Measurements from ENCODE around the gene TMIGD2.
"Not testable (repeated sequence)": the region's sequence is repeated elsewhere in the genome, so short reads cannot be mapped to it uniquely, and the experiment has no call there.

The TMIGD2 gene, protein sequence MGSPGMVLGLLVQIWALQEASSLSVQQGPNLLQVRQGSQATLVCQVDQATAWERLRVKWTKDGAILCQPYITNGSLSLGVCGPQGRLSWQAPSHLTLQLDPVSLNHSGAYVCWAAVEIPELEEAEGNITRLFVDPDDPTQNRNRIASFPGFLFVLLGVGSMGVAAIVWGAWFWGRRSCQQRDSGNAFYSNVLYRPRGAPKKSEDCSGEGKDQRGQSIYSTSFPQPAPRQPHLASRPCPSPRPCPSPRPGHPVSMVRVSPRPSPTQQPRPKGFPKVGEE

DNA sequence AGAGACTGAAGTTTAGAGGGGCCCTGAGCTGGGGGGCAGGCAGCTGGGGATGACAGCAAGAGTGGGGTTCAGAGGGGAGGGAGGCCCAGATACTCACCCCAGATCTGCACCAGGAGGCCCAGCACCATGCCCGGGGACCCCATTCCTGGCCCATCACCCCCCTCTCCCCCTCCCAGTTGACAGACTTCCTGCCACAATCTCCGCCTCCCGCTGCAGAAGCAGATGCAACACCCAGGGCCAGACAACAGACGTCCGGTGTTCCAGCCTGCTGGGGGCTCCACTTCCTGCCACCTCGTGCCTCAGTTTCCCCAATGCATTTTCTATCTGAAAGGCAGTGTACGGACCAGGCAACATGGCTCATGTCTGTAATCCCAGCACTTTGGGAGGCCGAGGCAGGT is at the start of gene TMIGD2:
TSS of gene TMIGD2 (minus strand) at position 147 of the 398 bp plus-strand sequence. CDS start at position 143, 4 bp downstream.
- DNase-seq, result no peak

GRCh38 chr19:4350726-4351125 is 48.5 kb upstream of the TMIGD2 start:
- no peak for DNase-seq

GRCh38 chr19:4350111-4350510 is 47.9 kb upstream of the TMIGD2 start:
- DNase-seq, result no peak

GRCh38 chr19:4349225-4349624 is 47.0 kb upstream of the TMIGD2 start:
- DNase-seq, result not testable (repeated sequence)

DNA sequence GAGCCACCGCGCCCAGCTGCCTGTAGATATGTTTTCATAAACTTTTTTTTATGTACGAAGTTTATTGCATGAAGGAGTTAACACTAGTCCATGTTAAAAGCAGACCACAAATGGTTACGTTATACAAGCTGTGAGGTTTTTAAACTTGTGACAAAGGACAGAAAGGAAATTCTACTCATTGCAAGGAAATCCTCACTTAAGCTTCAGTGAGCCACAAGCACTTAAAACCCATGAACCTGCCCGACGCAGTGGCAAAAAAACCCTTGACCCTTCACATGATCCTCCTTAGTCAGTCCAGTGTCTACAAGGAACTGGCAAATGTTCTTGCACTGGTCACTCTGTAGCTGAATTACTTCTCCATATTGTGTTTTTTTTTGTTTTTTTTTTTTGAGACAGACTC is 45.3 kb upstream of the TMIGD2 start:
- DNase-seq, result no peak

DNA sequence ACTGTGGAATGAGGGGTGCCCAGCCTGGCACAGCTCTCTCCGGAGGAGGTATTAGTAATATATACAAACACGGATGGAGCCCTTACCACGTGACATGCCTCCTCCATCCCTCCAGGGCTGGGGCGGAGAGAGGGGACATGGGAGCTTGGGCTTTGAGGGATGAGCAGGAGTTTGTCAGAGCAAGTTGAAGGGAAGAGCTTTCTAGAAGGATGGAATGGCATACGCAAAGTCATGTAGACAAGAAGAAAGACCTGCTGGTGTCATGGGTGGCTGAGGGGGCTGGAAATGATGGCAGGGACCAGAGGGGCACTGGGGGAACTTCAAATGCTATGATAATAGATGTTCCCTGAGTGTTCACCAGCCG is 43.8 kb upstream of the TMIGD2 start:
- DNase-seq, result no peak

- no peak for DNase-seq
These were observed 43.3 kb upstream of the TMIGD2 start for GRCh38 chr19:4345342-4346019.

DNA sequence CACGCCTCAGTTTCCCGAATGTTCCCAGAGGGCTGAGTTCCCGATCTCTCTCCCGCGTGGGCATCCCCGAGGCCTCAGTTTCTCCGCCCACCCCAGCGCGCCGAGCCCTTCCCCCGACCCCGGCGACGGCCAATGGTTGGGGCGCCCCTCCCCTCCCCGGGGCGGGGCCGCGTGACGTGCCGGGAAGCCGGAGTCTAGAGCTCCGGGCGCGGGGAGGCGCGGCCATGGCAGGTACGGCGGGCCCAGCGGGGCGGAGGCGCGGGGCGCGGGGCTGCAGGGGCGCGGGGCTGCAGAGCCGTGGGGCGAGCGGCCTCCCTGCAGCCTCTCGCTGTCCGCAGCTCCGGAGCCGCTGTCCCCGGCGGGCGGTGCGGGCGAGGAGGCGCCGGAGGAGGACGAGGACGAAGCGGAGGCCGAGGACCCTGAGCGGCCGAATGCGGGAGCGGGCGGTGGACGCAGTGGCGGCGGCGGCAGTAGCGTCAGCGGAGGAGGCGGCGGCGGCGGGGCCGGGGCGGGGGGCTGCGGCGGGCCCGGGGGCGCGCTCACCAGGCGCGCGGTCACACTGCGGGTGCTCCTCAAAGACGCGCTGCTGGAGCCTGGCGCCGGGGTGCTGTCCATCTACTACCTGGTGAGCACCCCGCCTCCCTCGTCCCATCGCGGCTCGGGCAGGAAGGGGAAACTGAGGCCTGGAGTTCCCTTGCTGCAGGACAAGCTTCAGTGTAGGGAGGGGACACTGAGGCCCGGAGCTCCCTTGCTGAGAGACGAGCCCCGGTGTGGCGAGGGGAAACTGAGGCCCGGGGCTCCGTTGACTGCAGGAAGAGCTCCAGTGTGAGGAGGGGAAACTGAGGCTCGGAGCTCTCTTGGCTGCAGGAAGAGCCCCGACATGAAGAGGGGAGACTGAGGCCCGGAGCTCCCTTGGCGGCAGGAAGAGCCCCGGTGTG is 41.5 kb upstream of the TMIGD2 start, which contains the start of gene MPND:
TSS of gene MPND (plus strand) at position 193 of the 938 bp plus-strand sequence. CDS start at position 225, 32 bp downstream.
- DNase-seq, result peak; percentile 66

- peak; percentile 100 for DNase-seq
These were observed 40.6 kb upstream of the TMIGD2 start for GRCh38 chr19:4342615-4343369.

GRCh38 chr19:4342314-4342614 is 40.1 kb upstream of the TMIGD2 start:
- DNase-seq, result no peak

GRCh38 chr19:4338441-4339355 is 36.5 kb upstream of the TMIGD2 start, which contains the start of gene STAP2:
Gene STAP2, minus strand, starts transcription at chr19:4338827. Its CDS starts 74 bp downstream, at chr19:4338753.
- DNase-seq, result no peak

DNA sequence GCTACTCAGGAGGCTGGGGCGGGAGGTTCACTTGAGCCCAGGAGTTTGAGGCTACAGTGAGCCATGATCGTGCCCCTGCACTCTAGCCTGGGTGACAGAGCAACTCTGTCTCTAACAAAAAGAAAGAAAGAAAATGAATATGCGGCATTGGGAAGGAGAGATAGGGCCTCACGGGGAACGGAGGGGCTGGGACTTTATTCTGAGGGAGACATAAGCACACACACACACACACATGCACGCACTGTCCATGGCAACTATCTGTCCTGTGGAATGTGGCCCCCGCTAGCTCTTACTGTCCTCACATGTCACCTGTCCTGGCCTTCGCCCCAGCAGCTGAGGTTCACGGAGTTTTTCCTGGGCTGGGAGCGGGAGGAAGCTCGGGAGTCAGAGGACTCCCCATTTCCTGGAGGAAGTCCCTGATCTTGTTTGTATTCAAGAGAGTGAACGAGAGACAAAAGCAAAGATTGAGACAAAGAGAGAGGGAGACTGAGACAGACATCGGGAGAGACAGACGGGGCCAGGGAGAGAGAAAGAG is 35.8 kb upstream of the TMIGD2 start:
- DNase-seq, result no peak

DNA sequence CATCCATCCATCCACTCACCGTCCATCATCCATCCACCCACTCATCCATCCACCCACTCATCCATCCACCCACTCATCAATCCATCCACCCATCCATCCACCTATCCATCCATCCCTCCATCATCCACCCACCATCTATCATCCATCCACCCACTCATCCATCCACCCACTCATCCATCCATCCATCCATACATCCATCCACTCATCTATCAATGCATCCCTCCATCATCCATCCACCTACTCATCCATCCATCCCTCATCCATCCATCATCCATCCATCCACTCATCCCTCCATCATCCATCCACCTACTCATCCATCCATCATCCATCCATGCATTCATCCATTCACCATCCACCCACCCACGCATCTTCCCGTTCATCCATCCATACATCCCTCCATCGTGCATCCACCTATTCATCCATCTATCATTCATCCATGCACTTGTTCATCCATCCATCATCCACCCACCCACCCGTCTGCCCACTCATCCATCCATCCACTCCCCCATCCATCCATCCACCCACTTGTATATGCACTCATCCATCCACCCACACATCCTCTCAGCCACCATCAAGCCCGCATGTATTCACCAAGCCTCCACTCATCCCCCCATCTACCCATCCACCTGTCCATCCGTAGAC is 32.9 kb upstream of the TMIGD2 start:
- DNase-seq, result no peak

DNA sequence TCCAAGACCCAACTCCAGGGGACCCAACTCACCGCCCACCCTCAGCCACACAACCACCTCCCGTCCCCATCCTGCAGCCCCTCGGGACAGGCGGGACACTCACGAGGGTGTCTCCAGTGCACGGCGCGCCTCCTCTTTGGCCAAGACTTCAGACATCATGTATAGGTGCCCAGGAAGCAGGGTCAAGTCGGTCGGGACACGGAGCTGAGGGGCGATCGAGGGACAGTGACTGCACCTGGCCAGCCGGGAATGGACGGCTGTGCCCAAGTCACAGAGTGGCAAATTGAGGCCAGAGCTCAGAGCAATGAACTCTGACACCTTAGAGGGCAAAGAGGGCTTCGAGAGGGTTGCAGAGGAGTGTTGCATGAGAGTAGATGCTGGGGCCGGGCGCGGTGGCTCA is 27.7 kb upstream of the TMIGD2 start:
- no peak for DNase-seq

DNA sequence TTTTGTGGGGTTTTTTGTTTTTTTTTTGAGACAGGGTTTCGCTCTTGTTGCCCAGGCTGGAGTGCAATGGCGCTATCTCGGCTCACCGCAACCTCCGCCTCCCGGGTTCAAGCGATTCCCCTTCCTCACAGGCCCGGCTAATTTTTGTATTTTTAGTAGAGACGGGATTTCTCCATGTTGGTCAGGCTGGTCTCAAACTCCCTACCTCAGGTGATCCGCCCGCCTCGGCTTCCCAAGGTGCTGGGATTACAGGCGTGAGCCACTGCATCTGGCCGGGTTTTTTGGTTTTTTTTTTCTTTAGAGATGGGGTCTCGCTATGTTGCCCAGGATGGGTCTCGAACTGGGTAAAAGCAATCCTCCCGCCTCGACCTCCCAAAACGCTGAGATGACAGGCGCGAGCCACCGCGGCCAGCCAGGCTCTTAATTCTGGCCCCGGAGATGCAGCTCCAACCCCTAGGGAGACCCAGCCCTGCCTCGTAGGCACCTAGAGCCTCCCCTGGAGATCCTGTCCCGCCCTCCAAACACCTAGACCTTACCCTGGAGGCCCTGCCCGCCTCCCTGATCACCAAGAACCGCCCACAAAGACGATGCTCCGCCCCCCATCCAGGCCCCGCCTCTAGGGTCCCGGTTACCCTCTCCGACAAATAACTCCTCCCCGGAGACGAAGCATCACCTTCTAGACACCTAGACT is 26.9 kb upstream of the TMIGD2 start:
- not testable (repeated sequence) for DNase-seq

DNA sequence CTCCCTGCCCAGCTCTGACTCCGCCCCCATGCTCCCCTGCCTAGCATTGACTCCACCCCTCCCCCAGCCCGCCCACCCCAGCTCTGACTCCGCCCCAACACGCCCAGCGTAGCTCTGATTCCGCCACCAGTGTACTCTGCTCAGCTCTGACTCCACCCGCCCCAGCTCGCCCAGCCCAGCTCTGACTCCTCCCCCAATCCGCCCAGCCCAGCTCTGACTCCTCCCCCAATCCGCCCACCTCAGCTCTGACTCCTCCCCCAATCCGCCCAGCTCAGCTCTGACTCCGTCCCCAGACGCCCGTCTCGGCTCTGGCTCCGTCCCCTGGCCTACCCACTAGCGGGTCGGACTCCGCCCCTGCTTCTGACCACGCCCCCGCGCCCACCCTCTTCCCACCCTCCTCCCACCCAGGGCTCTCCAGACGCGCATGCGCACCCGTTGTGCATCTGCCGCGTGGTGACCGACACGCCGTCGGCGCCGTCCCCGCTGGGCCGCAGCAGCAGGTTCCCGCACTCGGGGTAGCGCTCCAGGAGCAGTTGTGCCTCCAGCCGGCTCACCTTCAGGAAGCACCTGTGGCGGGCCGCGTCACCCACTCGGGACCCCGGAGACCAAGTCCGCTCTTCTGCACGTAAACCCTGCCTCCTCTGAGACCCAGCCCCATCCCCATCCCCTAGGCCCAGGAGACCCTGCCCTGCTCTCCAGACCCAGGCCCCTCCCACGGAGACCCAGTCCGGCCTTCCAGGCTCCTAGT is 26.2 kb upstream of the TMIGD2 start:
- DNase-seq, result no peak

- no peak for DNase-seq
These were observed 25.7 kb upstream of the TMIGD2 start for GRCh38 chr19:4327877-4328242.

DNA sequence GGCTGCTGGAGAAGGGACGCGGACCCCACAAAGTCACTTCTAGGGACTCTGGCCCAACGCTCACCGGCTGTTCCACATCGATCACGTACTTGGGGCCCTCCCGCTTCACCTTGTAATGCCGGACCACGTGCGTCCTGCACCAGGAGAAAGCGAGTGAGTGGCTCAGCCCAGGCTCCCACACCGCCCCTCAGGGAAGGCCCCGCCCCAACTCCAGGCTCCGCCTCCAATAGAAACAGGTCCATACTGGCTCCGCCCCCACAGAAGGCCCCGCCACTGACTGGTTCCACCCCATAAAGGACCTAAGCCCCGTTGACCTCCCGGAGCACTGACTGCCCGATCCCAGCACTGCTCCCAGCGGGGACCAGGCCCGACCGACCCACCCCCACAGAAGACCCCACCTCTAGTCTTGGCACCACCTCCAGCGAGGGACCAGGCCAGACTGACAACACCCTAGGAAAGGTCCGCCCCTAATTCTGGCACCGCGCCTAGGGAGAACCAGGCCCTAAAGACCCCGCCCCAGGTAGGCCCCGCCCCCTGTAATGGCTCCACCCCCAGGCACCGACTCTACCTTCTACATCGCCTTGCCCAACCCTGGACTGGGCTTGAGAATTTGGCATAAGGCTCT is 25.2 kb upstream of the TMIGD2 start:
- no peak for DNase-seq

- DNase-seq, result no peak
These were observed 24.7 kb upstream of the TMIGD2 start for GRCh38 chr19:4326837-4327251.

All from SHP77 treated with DMSO at 0.1 percent for 48 hours (cell line).